Mucosa of descending colon (tissue), 3 donors: ENCODE measurements around the gene CD8A. TPM values are rescaled to one million over a fixed set of nuclear protein-coding genes. Genes with fewer than 3 reads are reported as not detected.

ENCODE experiments used
- ATAC-seq: fragments of 200-7000 bp; cut with Tn5 transposase; one replicate; pipeline ENCODE4 v1.9.1; 2020; ENCODE audit warnings: mild to moderate bottlenecking, moderate library complexity
- DNase-seq, 3 donors: peaks; one replicate each; pipeline ENCODE4 v3.0.0-alpha.2; 2020
- H3K36me3 ChIP-seq: fragments of 200-600 bp; one replicate; pipeline ENCODE4 v1.8.0; 2021; ENCODE audit warnings: low read depth, mild to moderate bottlenecking
- H3K4me1 ChIP-seq: fragments of 200-600 bp; one replicate; pipeline ENCODE4 v1.8.0; 2021; ENCODE audit warnings: low read depth, mild to moderate bottlenecking
- H3K4me3 ChIP-seq: fragments of 200-600 bp; one replicate; pipeline ENCODE4 v1.8.0; 2021; ENCODE audit warnings: mild to moderate bottlenecking
- H3K9me3 ChIP-seq: fragments of 200-600 bp; one replicate; pipeline ENCODE4 v1.8.0; 2021; ENCODE audit warnings: mild to moderate bottlenecking
- CTCF ChIP-seq: fragments of 200-600 bp; IDR thresholded peaks from one replicate; pipeline ENCODE4 v1.8.0; 2022; ENCODE audit warnings: antibody characterized with exemption, mild to moderate bottlenecking
- intact Hi-C, 2 donors: fragments of 100-400 bp; cut with DNase I in 1 of 2; cut with micrococcal nuclease in 1 of 2; formaldehyde crosslinking; loops; one replicate each; pipeline versions ENCODE4 v1.11.0 to v1.11.1; 2022; cut with DNase I, micrococcal nuclease
- total RNA-seq, 3 donors: library from RNA; stranded (reverse); fragmentation: NEBNext Ultra II Directional in 2 of 3; extraction: Animal tissue kit (Norgen Biotek cat#: 25700) in 2 of 3; gene quantifications; one replicate each; pipeline versions ENCODE4 v1.2.1 to v1.2.4, GENCODE V29; 2021 to 2023
- donor health status: DM: no; HTN: no; CAD: no; lungs with moderate emphysema.
- donor health status: DM: no; HTN: no; CAD: no.
- donor health status: DM: no; HTN: yes; CAD: no.

Gene CD8A
- total RNA-seq, 3 donors from 2014 or later = 4.1 to 9.1 (median 9.1) TPM

- no peak for TF ChIP-seq CTCF
- no peaks in the 10 kb centered on the region for H3K36me3 ChIP-seq
- intact Hi-C loops = no loop called here
- H3K4me1 ChIP-seq = peaks cover 19% of the 10 kb centered on the region
- no peak overlapping the region for H3K4me3 ChIP-seq
- ATAC-seq (peak; percentile 12), DNase-seq (no peak)
- no peaks in the 10 kb centered on the region for H3K9me3 ChIP-seq
Observed at GRCh38 chr2:86790134-86790675, 508 bp downstream of the CD8A start.

- DNase-seq = no peak
- intact Hi-C loops = no loop called here
- Histone ChIP-seq H3K9me3 (no peaks in the 10 kb centered on the region), H3K4me1 (peaks cover 19% of the 10 kb centered on the region), H3K4me3 (no peak overlapping the region), H3K36me3 (no peaks in the 10 kb centered on the region)
- no peak for ATAC-seq
- no peak for TF ChIP-seq CTCF
Observed at GRCh38 chr2:86789687-86790133, 1.0 kb downstream of the CD8A start.

GRCh38 chr2:86788881-86789686 is 1.6 kb downstream of the CD8A start:
- DNase-seq = no peak
- H3K4me3 ChIP-seq = no peak overlapping the region
- no peaks in the 10 kb centered on the region for H3K9me3 ChIP-seq
- TF ChIP-seq CTCF = no peak
- no peak for ATAC-seq
- H3K36me3 ChIP-seq = no peaks in the 10 kb centered on the region
- H3K4me1 ChIP-seq = peaks cover 19% of the 10 kb centered on the region
- intact Hi-C loops = no loop called here

GRCh38 chr2:86788165-86788564 is 2.5 kb downstream of the CD8A start:
- no peak overlapping the region for H3K4me3 ChIP-seq
- no peak for DNase-seq
- ATAC-seq = no peak
- no peak for TF ChIP-seq CTCF
- intact Hi-C loops = no loop called here
- no peaks in the 10 kb centered on the region for H3K36me3 ChIP-seq
- no peaks in the 10 kb centered on the region for H3K9me3 ChIP-seq
- H3K4me1 ChIP-seq = peaks cover 19% of the 10 kb centered on the region

GRCh38 chr2:86787736-86788135 is 3.0 kb downstream of the CD8A start:
- H3K9me3 ChIP-seq = no peaks in the 10 kb centered on the region
- peaks cover 19% of the 10 kb centered on the region for H3K4me1 ChIP-seq
- ATAC-seq (no peak), DNase-seq (no peak)
- no peak overlapping the region for H3K4me3 ChIP-seq
- TF ChIP-seq CTCF = no peak
- intact Hi-C loops = no loop called here
- H3K36me3 ChIP-seq = no peaks in the 10 kb centered on the region
